GM19099 (cell line): ENCODE results near the gene KLHL17.

Experiments used
- POLR2A ChIP-seq: IDR thresholded peaks from 3 replicates; pipeline ENCODE4 v1.6.1; 2011; ENCODE audit warnings: low read depth; ENCODE audit not compliant: insufficient read length; ENCODE audit errors: extremely low read depth

KLHL17 gene

GRCh38 chr1:965526-966134, 5.2 kb downstream of the KLHL17 start:
- TF ChIP-seq POLR2A, result no peak

DNA sequence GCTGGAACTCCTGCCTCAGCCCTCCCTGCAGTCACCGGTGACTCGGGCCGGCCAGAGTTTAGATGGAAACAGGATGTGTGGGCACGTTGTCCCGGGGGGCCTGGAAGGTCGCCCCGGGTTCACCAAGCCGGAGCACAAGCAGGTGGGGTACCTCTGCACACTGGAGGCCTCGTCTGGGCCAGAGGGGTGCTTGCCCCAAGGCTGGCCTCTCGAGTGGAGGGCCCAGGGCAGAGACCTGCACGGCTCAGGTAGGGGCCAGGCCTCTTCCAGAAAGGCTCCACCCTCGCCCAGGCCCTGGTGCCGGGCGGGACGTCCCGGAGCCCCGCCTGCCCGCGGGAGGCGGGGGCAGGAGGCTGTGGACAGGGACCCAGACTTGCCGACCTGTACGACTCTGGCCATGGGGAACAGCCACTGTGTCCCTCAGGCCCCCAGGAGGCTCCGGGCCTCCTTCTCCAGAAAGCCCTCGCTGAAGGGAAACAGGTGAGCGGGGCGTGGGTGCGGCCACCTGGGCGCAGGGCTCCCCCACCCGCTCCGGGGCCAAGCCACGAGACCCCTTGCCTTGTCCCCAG, 5.8 kb downstream of the KLHL17 start, which contains the start of gene PLEKHN1:
TSS of gene PLEKHN1 (plus strand) at position 348 of the 569 bp plus-strand sequence. CDS start at position 398, 50 bp downstream.
- no peak for TF ChIP-seq POLR2A

DNA sequence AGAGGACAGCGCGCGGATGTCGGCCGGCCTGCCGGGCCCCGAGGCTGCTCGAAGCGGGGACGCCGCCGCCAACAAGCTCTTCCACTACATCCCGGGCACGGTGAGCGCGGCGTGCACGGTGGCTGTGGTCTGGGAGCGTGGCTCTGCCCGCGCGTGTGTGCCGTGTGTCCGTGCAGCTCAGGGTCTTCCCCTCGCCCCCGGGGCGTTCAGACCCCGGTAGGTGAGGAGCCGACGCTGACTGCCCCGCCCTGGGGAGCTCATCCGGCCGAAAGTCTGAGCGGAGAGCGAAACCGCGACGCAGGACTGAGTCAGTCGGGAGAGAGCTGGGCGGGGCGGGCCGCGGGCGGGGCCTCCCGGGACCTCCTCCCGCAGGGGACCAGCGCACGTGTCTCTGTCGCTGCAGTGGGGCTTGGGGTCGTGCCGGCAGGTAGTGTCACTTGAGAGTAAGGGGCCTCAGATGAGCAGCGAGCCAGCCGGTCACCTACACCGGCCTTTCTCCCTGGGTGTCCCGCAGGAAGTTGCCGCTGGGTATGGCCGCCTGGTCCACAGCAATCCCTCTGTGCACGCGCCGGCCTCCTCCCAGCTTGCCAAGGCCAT, 6.4 kb downstream of the KLHL17 start:
- peak; percentile 52 for TF ChIP-seq POLR2A

DNA sequence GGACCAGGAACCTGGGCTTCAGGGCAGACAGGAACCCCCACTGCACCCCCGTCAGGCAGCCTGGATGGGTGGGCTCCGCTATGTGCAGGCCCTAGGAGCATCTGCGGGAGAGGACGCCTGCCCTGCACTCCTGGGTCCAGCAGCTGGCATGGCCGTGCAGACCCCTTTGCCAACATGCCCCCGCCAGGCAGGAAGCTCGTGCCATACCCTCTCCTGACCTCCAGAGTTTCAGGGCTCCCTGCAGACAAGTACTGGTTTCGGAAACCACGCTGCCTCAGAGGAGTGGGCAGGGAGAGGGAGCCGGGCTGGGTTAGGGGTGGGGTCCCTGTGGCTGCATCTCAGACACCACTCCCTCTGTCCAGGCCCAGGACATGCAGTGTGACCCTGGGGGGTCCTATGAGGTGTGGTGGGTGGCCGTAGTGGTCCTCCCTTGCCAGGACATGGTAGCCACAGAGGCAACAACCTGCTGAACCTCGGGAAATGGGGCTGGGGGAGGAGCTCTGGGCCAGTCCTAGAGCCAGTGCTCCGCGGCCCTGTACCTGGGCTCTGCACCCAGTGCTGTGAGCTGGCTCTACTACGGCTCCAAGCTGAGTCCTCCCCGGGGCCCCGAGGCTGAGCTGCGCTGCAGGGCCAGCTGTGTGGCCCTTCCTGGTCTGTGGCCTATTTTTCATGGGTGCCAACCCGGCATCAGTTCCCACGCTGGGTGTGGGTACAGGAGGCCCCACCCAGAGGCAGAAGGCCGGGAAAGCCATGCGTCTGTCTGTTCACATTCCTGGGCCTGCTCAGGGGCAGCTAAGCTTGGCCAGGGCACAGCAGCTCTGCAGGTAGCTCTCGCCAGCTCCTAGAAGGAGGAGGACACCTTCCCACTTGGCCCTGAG, 7.3 kb downstream of the KLHL17 start:
- no peak for TF ChIP-seq POLR2A

DNA sequence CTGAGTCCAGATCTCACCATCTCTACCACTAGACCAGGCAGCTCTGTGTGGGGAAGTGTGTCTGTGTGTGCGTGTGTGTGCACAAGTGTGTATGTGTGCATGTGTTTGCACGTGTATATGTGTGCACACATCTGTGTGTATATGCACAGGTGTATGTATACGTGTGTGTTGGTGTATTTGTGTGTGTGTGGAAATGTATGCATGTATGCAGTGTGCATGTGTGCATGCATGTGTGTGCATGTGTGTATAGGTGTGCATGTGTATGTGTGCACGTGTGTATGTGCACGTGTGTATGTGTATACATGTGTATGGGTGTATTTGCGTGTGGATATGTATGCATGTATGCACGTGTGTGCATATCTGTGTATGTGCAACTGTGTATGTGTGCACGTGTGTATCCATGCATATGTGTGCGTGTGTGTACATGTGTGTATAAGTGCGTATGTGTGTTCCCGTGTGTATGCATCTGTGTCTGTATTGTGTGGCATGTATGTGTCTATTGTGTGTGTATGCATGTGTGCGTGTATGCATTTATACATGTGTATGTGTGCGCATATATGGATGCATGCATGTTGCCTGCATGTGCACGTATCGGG, 9.0 kb downstream of the KLHL17 start:
- no peak for TF ChIP-seq POLR2A

DNA sequence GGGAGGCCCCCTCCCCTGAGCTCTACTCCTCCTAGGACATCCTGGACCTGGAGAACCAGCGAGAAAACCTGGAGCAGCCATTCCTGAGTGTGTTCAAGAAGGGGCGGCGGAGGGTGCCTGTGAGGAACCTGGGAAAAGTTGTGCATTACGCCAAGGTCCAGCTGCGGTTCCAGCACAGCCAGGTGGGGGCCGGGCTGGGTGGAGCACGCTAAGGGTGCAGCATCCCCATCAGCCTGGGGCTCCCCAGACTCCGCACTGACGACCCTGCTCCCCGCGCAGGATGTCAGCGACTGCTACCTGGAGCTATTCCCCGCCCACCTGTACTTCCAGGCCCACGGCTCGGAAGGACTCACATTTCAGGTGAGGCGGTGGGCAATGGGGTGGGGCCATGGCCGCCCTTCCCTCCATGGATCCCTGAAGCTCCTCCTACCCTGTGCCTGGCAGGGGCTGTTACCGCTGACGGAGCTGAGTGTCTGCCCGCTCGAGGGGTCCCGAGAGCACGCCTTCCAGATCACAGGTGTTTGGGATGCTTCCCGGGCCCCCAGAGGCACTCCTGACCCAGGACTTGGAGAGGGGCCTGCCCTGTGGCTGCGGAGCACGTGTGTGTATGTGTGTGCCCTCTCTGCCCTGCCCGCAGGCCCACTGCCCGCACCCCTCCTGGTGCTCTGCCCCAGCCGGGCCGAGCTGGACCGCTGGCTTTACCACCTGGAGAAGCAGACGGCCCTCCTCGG, 10.0 kb downstream of the KLHL17 start:
- TF ChIP-seq POLR2A, result no peak

DNA sequence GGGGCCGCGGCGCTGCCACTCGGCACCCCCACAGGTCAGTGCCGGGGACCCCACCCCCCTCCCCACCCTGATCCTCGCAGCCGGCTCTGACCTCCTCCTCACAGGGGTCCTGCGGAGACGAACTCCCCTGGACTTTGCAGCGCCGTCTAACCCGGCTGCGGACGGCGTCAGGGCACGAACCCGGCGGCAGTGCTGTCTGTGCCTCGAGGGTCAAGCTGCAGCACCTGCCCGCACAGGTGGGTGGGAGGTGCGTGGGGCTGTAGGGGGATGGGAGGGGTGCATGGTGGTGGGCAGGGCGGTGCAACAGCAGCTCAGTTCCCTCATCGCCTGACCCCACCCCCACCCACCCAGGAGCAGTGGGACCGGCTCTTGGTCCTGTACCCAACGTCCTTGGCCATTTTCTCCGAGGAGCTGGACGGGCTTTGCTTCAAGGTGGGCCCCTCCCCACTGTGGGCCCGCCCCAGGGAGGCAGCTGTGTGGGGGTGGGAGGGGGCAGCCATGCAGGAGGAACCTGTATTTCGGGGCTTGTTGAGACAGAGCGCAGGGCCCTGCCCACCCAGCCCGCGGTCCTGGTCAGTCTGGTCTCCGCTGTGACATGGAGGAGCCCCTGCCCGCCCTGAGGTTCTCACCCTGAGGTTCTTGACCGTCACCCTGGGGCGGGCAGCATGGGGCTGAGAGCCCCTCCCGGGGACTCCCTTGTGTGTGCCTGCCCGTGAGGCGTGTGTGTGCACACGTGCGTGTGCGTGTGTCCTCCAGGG, 10.8 kb downstream of the KLHL17 start:
- TF ChIP-seq POLR2A, result no peak

DNA sequence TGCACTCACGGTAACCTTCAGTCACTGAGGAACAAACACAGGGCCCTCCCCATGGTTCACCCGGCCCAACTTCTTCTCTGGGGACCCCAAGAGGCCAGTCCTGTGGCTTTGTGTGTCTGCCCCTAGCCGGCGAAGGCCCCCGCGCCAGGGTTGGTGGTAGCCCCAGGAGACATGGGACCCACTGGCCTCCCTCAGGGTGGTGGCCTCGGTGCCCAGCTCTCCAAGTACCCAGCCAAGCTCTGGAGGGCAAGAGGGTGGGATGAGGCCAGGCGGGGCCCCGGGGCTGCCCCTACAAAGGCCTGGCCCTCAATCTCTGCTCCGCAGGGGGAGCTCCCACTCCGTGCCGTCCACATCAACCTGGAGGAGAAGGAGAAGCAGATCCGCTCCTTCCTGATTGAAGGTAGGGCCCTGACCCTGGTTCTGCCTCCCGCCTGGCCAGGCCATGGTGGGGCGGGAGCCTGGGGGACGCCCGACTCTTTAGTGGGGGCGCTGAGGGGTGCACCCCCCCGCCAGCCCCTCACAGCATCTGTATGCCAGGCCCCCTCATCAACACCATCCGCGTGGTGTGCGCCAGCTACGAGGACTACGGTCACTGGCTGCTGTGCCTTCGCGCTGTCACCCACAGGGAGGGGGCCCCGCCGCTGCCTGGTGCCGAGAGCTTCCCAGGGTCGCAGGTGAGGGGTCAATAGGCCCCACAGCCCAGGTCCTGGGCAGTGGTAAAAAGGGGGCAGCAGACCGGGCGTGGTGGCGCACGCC, 11.5 kb downstream of the KLHL17 start:
- no peak for TF ChIP-seq POLR2A

- TF ChIP-seq POLR2A, result no peak
These were observed 12.5 kb downstream of the KLHL17 start for GRCh38 chr1:972726-973458.

- TF ChIP-seq POLR2A, result no peak
These were observed 13.3 kb downstream of the KLHL17 start for GRCh38 chr1:973459-974292.

DNA sequence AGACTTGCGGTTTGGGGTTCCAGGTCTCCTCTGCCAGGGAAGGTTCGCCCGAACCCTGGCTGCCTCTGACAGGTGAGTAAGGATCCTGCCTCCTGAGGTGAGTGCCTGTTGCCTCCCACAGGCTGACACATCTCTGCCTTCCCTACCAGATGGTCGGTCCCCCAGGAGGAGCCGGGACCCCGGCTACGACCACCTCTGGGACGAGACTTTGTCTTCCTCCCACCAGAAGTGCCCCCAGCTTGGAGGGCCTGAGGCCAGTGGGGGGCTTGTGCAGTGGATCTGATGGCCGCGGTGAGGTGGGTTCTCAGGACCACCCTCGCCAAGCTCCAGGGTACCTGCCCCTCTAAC, 13.9 kb downstream of the KLHL17 start:
- no peak for TF ChIP-seq POLR2A
